ENCODE results near the gene GRK5.

The GRK5 gene

DNA sequence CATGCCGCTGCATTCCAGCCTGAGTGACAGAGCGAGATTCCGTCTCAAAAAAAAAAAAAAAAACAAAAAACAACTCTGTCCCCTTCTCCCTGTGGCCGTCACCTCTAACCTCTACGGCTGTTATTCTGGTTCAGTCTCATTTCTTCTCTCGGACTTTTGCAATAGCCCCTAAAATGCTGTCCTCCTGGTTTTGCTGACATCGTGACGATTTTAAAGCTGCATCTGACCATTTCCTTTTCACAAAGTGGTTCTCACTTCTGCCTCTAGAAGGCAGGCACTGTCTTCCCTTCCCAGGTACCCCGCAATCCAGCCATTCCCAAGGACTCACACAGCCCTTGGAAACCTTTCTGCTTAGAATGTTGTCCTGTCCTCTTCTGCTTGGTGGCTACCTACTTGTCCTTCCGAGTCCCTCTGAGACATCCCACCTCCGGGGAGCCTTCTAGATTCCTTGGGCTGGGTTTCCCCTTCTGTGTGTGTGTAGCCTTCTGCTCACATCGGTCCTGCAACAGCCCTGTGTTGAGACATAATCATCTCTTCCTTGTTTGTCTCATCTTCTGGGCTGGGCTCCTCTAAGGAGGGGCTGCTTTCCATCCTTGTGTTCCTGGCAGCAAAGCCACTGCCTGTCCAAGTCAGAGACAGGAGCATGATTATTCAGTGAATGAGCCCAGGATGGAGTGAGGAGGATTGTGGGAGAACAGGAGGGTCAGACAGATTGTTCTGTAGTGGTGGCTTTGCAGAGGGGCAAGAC is 83.1 kb downstream of the GRK5 start:
- in situ Hi-C loops (cut with HindIII; ENCODE audit: low sequenced_read_pairs), result no loop called here

DNA sequence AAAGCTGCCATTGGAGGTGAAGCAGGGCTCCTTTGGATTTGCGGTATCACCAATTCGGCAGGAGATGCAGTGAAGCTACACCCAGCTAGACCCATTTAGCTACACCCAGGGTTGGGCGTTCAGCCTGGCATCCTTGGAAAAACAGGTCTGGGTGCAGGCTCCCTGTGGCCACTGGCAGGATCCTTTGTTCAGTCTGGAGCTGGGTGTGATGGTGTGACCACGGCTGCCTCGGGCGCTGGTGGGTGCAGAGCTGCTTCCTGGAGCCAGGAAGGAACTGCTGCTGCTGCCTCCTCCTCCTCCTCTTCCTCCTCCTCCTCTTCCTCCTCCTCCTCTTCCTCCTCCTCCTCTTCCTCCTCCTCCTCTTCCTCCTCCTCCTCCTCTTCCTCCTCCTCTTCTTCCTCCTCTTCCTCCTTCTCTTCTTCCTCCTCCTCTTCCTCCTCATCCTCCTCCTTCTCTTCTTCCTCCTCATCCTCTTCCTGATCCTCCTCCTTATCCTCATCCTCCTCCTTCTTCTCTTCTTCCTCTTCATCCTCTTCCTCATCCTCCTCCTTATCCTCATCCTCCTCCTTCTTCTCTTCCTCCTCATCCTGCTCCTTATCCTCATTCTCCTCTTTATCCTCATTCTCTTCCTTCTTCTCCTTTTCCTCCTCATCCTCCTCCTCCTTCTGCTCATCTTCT is 84.0 kb downstream of the GRK5 start:
- in situ Hi-C loops (cut with HindIII; ENCODE audit: low sequenced_read_pairs), result no loop called here

DNA sequence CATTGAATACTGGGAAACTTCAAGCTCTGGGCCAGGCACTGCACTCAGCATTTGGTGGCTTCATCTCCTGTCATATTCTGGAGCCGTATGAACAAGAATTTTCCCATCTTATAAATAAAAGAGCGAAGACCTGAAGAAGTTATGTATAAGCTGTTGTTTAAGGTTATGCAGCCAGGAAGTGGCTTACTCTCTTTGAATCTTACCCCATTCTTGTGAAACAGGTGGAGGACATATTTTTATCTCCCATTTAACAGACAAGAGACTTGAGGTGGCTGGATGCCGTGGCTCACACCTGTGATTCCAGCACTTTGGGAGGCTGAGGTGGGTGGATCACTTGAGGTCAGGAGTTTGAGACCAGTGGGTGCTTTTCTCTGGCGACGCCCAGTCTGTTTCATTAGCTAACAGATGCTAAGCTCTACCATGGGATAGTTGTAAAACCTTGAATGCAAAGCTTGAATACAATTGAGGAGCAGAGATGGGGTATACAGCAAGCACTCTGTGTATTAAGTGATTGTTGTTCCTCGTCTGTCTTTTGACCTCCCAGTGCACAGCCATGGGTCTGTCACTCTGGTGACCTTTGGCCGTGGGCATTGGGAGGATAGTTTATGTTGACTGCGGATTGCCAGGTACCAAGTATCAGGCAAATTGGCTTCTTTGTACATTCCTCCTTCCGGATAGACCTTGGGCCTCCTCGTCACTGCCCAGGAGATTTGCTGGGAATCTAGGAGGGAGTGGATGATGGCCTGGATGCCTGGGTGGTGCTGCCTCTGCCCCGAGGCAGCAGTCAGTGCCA is 85.8 kb downstream of the GRK5 start:
- in situ Hi-C loops (cut with HindIII; ENCODE audit: low sequenced_read_pairs), result no loop called here

DNA sequence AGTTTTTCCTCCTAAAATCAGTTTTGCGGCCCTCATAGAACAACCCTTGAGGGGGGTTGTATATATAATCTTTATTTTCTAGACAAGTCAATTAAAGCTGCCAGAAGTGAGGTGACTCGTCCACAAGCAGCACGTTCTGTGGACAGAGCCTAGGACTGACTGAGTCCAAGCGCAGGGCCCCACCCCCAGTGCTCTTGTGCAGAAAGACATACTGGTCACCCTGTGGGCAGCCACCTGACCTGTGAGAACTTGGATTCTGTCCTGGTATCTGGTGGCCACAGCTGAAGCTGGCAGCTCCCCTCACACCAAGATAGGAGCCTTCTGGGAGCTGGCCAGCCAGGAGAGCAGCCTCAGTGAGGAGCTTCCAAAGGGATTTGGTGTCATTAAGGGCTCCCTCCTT is 89.3 kb downstream of the GRK5 start:
- in situ Hi-C loops (cut with HindIII; ENCODE audit: low sequenced_read_pairs), result no loop called here

DNA sequence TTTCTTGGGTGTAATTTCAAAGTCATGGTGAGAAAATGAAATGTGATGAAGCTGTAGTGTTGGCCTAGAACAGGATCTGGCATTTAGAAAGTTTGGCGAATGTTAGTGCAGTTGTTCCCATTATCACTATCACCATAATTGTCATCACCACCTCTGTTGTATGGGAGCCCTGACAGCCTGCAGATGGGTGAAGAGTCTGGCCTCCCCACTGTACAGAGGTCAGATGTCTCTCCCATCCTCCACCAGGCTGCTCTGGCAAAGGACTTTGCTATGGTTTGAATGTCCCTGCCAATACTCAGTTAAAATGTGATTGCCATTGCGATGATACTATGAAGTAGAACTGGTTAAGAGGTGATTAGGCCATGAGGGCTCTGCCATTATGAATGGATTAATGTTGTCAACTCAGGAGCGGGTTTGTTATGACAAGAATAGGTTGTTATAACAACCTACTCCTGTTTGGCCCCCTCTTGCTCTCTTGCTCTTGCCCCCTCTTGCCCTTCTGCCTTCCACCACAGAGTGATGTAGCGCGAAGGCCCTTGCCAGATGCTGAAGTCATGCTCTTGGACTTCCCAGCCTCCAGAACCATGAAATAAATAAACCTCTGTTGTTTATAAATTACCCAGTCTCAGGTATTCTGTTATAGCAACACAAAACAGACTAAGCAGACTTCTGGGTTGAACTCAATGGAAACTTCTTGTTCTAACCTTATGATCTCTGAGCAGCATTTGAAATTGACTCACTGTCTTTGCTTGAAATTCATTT is 90.0 kb downstream of the GRK5 start:
- in situ Hi-C loops (cut with HindIII; ENCODE audit: low sequenced_read_pairs), result no loop called here

DNA sequence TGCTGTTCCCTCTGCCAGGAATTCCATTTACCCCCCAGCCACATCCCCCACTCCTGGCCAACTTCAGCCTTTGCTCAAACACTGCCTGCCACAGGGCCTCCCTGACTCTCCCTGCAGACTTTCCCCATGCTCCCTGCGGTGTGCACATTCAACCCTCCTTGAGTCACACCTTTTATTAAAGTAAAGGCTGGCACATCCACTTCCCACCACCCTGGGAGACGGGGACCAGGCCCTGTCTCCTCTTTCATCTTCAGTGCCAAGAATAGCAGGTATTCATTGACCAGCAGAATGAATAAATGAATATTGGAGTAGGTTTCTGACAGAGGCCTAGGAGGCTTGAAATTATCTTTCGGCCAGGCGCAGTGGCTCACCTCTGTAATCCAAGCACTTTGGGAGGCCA is 91.4 kb downstream of the GRK5 start:
- in situ Hi-C loops (cut with HindIII; ENCODE audit: low sequenced_read_pairs), result no loop called here

DNA sequence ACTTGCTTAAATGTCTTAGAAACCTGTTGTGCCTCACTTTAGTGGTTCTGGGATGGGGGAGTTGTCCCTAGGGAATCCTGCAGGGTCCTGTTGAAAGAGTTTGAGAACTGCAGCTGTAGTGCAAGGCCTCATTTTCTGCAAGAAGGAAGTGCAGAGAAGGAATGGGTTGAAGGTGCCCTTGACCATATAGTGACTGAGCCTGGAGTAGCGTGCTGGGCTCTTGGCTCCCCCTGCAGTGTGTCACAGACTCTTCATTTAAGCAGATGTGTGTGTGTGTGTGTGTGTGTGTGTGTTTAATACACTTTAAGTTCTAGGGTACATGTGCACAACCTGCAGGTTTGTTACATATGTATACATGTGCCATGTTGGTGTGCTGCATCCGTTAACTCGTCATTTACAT is 92.2 kb downstream of the GRK5 start:
- in situ Hi-C loops (cut with HindIII; ENCODE audit: low sequenced_read_pairs), result no loop called here

DNA sequence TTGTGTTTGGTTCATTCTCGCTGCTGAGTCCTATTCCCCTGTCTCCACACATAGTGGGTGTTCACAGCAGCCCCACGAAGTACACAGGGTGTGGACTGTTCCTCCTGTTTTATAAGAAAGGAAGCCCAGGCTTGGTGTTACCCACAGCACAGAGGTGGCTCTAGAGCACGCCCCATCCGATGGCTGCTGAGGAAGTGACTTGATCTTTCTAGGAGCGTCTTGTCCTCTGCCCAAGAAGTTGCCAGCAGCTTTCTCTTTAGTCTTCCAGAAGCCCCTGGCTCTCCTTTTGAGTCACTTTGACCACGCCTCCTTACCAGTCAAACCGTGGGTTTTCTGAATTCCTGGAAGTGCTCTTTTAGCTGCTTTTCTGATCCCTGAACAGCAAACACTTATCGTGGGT is 94.0 kb downstream of the GRK5 start:
- in situ Hi-C loops (cut with HindIII; ENCODE audit: low sequenced_read_pairs), result no loop called here

DNA sequence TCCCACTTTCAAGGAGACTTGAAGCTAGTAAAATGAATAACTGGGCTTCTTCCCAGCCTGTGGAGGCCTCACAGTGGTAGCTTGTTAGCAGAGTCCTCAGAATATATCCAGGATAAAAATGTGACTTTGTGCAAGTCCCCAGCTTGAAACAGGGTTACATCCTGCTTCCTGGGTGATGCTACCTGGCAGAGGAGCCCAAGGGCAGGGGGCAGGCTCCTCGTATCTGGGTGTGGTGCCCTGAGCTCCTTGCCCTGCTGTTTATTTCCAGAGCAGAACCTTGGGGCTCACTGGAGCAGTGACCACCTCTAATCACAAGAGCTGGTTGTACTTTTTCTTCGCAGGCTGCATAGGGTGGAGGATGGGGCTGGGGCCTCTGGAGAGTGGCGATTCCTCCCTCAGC is 94.8 kb downstream of the GRK5 start:
- in situ Hi-C loops (cut with HindIII; ENCODE audit: low sequenced_read_pairs), result no loop called here

DNA sequence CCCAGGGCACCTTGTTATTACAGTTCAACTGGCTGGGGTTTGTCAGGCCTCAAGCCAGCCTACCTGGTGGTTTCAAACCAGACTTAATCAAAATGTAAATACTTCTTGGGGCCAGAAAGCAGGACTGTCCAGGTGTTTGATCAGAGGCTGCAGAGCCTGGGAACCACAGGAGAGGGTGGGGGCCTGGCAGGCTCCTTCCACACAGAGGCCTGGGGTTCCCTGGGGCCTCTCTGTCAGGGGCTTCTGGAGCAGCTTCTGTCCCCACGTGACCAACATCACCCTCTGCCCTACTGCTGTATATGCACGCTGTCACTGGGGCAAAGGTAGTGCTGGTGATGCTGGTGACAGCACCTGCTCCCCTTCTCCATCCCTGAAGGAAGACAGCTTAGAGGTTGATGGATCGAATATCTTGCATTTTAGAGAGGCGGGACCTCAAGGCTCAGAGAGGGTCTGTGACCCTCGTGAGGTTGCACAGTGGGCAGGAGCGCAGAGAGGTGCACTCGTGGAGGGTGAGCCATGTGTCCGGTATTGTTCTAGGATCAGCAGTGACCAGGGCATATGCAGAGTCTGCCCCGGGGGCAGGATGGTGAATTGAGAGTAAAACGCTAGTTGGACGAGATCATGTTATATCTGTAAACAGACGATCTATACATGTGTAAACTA is 95.4 kb downstream of the GRK5 start:
- in situ Hi-C loops (cut with HindIII; ENCODE audit: low sequenced_read_pairs), result no loop called here

DNA sequence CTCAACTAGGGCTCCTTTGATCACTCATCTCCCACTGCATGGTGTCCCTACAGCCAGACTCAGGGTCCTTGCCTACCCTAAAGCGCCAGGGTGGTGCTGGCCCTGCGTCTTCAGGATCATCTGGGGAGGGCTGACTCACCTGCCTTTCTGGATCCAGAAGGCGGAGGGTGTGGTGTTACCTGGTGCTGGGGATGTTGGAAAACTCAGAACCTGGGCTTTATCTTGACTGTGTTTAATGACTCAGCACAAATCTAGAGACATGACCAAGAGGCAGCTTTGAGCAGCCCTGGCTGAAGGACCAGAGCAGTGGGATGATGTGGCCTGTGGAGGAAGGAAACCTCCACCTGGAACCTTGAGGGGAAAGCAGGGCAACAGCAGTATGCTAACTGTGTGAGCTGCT is 96.5 kb downstream of the GRK5 start:
- in situ Hi-C loops (cut with HindIII; ENCODE audit: low sequenced_read_pairs), result no loop called here

DNA sequence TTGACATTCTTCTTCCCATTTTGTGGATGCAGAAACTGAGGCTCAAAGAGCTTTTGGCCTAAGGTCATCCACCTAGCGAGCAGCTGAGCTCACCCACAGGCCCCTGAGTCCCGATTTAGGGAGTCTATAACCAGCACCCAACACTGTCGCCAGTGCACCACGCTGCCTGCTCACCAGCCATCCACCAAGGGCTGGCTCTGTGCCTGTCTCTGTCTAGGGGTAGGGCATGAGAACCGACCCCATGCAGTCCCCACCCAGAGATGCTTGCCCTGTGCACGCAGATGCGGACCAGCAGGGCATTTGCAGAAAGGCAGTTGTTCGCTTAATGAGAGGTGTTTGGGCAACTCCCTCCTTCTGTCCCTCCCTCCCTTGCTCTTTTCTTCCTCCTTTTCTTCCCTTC is 97.2 kb downstream of the GRK5 start:
- in situ Hi-C loops (cut with HindIII; ENCODE audit: low sequenced_read_pairs), result no loop called here

DNA sequence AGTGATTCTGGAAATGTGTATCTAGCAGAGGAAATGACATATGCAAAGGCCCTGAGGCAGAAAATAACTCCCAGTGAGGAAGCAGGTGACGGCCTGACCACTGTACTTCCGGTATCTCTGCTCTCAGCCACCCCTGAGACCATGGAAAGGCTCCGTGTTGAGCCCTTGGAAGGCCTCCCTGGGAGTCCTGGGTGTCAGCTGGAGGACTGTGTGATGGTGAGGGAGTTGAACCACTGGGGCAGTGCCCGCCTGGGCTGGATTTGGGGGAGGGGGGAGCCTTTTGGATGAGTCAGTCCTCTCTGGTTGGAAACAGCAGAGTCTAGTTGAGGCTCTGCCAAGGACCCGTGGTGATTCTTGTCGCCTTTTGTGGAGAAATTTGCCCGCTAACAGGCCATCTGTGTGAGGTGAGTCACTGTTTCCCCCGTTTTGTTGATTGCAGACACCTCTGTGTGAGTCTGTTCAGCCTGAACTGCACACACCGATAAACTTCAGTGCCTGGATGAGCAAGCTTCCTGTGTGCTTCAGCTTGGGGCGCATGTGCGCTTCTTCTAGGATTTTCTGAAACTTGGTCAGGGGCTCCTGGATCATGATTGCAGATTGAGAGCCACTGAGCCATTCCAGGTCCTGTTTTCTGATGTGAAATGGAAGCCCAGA is 98.6 kb downstream of the GRK5 start:
- in situ Hi-C loops (cut with HindIII; ENCODE audit: low sequenced_read_pairs), result no loop called here

DNA sequence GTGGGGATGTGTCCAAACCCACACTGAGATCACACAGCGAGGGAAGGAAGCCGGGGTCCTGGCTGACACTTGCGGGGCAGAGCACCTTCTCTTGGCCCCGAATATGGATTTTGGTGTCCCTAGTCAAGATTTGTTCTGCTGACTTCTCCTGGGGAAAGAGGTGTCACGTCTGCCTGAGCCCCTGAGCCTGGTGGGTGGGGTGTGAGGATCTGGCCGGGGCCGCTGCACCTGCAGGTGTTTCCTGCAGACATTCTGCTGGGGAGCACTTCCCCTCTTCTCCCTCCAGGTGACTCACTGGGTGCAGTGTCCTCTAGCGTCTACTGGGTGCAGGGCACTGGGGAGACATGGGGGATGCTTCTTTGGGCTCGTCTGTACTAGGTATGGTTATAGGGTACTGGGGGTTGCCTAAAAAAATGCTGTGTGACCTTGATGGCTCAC is 99.2 kb downstream of the GRK5 start:
- in situ Hi-C loops (cut with HindIII; ENCODE audit: low sequenced_read_pairs), result no loop called here

DNA sequence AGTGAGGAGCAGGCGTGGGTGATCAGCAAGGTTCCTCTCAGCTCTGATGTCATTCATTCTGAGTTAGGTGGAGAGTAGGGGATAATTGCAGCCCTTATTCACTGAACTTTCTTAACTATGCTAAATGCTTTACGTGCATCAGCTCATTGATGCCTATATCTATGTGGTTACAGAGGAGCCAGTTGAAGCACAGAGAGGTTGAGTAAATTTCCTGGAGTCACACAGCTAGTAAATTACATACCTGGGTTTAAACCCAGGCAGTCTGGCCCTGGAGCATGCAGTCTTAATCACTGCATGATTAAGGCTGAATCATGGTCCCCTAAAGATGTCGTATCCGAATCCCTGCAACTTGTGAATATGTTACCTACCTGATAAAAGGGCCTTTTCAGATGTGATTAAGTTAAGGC is 99.6 kb downstream of the GRK5 start:
- in situ Hi-C loops (cut with HindIII; ENCODE audit: low sequenced_read_pairs), result no loop called here

DNA sequence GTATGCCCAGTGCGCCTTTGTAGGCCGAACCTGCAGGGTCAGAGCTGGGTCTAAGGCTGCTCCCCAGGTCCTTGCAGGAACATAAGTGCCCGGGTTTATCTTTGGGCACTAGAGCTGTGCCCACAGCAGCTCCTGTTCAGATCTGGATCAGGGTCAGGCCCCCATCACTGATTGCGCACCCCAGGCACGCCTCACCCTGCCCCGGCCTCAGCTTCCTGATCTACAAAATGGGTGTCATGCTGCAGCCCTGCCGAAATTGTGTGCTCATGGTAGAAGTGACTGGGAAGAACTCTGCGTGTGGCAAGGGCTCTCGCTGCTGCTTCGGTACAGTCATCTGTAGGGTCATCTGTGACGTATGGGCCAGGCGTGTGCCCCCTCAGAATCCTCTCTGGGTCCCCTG is 100.7 kb downstream of the GRK5 start:
- in situ Hi-C loops (cut with HindIII; ENCODE audit: low sequenced_read_pairs), result no loop called here

DNA sequence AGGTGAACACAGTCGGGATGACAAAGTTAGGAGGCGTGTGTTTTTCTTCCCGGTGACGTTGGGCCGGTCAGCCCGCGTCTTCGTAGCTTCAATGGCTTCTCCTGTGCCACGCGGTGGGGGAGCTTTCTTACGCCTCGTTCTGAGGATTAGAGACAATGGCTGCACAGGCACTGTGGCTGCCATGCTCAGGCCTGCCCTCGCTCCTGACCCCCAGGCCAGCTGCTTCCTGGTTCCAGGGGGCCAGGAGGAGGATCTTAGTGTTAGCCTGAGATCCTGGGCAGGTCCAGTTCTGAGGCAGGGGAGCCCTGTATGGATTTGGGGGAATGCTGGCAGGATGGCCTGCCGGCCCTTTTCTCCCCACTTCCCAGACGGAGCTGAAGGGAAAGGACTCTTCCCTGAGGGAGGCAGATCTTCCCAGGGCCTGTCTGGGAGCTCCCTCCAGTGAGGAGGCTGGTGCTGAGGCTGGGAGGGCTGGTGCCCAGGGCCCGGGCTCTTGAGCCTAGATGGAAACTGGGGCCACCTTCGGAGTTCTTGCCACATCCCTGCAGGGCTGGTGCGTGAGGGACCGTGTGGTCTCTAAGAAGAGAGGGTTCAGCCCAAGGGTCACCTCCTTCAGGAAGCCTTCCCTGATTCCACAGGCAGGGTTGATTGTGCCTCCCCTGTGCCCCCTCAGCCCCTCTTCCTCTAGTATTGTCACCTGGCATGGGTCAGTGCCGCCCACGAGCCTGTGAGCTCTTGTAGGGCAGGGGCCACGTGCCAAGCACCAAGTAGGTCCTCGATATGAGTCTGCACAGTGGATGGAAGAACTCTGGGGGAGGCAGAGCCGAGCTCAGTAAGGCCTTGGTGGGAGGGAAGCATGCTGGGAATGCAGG is 101.4 kb downstream of the GRK5 start:
- in situ Hi-C loops (cut with HindIII; ENCODE audit: low sequenced_read_pairs), result no loop called here

DNA sequence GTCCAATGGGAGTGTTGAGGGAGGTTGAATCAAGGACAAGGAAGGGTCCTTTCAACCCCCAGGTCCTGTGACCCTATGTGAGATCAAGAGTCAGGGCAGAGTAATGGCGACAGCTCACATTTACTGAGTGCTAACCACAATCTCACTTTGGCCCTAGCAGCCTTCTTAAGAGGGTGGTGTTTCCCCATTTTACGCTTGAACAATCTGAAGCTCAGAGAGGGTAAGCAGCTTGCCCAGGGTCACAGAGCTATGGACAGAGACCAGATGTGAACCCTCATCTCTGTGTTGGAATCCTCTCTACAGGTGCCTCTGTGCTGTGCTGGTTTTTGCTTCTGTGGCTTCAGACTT is 102.0 kb downstream of the GRK5 start:
- in situ Hi-C loops (cut with HindIII; ENCODE audit: low sequenced_read_pairs), result no loop called here

DNA sequence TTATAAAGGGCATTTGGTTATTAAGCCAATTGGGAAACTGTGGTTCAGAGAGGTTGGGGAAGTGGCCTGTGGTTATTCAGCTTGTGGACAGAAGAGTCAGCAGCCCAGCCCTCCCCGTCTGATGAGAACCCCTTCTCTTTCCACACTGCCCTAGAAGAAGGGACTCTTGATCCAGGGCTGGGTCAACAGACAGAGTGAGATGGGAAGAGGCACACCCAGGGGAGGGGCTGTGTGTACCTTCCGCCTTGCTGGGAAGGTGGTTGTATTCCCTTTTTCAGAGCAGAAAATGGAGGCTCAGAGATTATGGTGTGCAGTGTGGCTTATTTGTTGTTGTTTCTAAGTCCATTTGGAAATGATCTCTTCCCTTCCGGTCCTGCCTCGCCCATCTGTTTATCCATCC is 103.4 kb downstream of the GRK5 start:
- in situ Hi-C loops (cut with HindIII; ENCODE audit: low sequenced_read_pairs), result no loop called here
